Fibroblast of the aortic adventitia (primary cell): ENCODE data around the gene RAPGEF4. TPM values are rescaled to one million over a fixed set of nuclear protein-coding genes. Genes with fewer than 3 reads are reported as not detected.

Experiments
- DNase-seq: peaks from one replicate; pipeline ENCODE4 v3.0.0-alpha.2; 2010; ENCODE audit warnings: low read depth
- H3K4me3 ChIP-seq: 2 replicates; pipeline ENCODE4 v1.5.1; 2011; ENCODE audit warnings: low read depth, mild to moderate bottlenecking, control low read depth, low read length, moderate library complexity
- total RNA-seq: library from RNA; depleted of rRNA; stranded (reverse); fragments of >200 nt; gene quantifications from 2 replicates; pipeline ENCODE4 v1.2.3, GENCODE V29; 2012; ENCODE audit warnings: low replicate concordance
- TF ChIP-seq, protein P1 (sequence below): IDR thresholded peaks from 2 replicates; pipeline ENCODE4 v1.5.1; 2011; ENCODE audit warnings: mild to moderate bottlenecking, low read length, control low read depth, inconsistent platforms; ENCODE audit not compliant: insufficient read depth

RAPGEF4 gene
- total RNA-seq, 1 donor = 1.3 TPM

DNA sequence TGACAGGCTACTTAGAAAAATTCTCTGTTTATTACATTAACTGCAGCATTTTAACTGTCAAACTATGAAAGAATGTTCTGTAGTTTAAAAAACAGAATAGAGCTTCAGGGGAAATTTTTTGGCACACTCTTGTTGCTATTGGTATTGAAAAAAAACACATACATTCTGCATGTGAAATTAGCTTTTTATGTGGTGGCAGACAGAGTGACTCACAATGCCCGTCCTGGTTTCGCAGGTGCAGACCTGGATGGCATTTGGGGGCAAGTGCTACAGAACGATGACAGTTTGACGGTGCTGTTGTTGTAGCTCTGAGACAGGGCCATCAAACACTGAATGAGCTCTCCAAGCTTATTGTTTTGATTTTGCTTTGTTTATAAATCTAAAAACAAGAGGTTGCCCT lies 235.0 kb downstream of the RAPGEF4 start:
- no peak overlapping the region for H3K4me3 ChIP-seq
- no peak for DNase-seq
- TF ChIP-seq, protein P1, sequence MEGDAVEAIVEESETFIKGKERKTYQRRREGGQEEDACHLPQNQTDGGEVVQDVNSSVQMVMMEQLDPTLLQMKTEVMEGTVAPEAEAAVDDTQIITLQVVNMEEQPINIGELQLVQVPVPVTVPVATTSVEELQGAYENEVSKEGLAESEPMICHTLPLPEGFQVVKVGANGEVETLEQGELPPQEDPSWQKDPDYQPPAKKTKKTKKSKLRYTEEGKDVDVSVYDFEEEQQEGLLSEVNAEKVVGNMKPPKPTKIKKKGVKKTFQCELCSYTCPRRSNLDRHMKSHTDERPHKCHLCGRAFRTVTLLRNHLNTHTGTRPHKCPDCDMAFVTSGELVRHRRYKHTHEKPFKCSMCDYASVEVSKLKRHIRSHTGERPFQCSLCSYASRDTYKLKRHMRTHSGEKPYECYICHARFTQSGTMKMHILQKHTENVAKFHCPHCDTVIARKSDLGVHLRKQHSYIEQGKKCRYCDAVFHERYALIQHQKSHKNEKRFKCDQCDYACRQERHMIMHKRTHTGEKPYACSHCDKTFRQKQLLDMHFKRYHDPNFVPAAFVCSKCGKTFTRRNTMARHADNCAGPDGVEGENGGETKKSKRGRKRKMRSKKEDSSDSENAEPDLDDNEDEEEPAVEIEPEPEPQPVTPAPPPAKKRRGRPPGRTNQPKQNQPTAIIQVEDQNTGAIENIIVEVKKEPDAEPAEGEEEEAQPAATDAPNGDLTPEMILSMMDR = no peak

DNA sequence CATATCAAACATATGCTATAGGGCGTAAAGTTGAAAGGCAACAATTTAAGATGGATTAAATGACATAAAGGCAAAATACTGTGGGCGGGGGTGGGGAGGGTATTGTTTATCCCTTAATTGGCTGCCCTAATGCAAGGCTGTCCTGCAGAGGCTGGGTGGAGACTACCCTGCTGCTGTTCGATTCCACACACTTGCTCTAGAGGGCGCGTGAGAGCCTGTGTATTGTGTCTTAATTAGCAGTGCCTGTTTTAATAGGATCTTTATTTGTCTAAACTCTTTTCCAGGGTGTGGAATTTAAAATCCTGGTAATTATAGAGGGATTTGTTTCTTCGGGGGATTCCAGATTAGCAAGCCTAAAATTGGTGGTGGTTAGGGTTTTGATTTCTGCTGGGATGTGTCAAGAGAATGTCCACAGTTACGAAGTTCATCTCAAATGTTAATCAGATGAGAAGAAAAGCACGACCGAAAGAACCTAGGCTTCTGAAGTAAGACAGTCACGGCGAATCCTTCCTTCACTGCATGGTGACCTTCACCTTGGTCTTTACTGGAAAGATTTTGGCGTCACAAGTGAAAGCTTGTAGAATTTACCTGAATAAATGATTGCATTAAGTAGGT lies 236.5 kb downstream of the RAPGEF4 start:
- no peak overlapping the region for H3K4me3 ChIP-seq
- DNase-seq = peak; percentile 37
- TF ChIP-seq, protein P1 = peak; percentile 87

DNA sequence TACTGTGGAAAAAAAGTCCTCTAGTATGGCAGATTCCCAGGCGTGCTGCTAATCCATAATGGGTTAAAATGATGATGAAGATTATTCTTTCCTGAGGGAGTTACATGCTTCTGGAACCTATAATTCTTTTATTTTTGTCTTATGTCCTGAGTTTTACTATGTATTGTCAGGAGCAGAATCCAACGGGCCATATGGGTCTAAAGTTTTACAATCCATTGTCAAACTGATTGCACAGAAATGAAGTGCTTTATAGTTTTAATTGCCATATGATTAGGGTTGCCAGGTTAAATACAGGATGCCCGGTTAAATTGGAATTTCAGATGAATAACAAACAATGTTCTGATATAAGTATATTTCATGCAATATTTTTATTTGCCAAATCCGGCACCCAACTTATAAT lies 239.1 kb downstream of the RAPGEF4 start:
- no peak overlapping the region for H3K4me3 ChIP-seq
- no peak for DNase-seq
- TF ChIP-seq, protein P1 = no peak

DNA sequence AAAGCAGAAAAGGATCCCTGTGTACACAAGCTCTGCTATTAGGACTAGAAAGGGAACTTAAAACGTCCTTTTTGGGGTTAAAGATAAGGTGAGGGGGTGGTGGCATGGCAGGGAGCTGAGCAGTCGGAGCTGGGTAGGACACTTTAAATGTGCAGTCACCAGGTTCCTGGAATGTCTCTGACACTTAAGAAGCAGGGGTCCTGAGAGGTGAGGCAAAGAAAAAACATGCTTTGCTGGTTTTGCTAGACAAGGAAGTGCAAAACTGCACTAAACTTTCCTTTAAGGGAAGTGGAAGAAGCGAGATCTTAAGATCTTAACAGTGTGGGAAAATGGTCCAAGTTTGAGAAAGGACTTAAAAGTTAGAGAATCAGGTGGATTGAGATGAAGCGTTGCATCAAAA lies 240.5 kb downstream of the RAPGEF4 start:
- DNase-seq = no peak
- TF ChIP-seq, protein P1 = no peak
- H3K4me3 ChIP-seq = no peak overlapping the region

DNA sequence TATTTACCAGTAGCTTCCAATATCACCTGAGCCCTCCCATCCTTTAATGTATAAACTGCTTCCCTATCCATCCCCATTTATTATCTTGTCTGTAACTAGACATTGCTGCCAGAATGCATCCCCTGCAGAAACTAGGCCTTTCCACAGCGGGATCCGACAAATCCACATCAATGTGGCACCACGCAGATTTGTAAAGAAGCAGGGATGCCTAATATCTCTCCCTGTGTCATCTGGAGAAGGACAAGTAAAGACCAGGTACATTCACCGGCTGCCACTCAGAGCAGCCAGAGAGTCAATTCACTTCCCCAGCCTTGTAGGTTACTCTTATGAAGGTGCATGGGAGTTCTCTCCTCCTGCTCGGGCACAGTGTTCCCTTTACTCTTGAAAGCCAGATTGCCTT lies 241.2 kb downstream of the RAPGEF4 start:
- TF ChIP-seq, protein P1 = no peak
- DNase-seq = no peak
- H3K4me3 ChIP-seq = no peak overlapping the region

DNA sequence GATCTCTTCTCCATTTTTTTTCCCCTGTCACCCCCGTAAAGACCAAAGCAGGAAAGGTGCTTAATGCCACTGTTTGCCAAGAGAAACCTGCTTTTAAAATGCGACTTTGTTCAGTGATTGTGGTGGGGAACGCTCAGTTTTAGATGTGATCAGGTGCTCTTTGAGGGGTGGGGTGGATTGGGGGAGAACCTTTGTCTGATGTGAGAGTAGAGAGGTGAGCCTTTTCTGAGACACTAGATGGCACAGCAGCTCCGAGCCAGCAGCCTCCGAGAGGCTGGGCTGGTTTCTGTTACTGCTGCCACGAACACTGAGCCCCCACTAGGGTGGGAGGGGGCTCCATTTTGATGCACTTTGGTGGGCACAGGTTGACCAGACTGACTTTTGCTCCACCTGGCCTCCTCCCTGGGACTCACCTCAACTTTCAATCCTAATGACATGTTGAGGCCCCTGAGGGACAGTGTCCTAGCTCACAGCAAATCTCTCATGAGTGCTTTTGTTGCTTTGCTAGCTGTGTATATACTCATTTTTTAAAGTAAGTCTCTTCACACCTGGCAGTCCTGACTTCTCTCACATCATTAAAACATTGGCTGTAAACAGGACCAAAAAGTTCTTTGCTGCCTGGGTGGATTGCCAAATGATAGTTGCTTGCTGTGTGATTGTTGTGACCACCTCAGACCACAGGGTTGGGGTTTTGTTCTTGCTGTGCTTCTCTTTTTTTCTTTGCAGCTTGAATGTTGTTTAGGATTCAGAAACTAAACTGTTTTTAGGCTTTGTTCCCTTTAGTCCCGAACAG lies 241.8 kb downstream of the RAPGEF4 start:
- DNase-seq = no peak
- TF ChIP-seq, protein P1 = no peak
- no peak overlapping the region for H3K4me3 ChIP-seq

DNA sequence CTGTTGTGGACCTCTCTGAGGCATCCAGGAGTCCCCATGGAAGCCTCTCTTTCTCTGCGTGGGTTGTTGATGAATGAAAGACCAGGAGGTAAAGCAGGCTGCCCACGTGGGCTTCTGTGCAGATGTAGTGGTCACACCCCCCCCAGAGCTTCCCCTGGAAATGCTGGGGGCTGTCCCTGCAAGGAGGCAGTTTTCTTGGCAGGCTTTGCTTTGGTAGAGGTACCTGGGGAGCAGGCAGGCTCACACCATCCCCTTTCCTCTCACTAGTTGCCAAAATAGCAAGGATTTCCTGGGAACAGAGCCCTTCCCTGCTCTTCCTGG lies 242.4 kb downstream of the RAPGEF4 start:
- no peak for DNase-seq
- H3K4me3 ChIP-seq = no peak overlapping the region
- TF ChIP-seq, protein P1 = no peak
